ENCODE results near the gene TMEM72. TPM values are rescaled to one million over a fixed set of nuclear protein-coding genes. Genes with fewer than 3 reads are reported as not detected.

Gene TMEM72
- total RNA-seq, 2 experiments from 2014 or later = not detected

DNA sequence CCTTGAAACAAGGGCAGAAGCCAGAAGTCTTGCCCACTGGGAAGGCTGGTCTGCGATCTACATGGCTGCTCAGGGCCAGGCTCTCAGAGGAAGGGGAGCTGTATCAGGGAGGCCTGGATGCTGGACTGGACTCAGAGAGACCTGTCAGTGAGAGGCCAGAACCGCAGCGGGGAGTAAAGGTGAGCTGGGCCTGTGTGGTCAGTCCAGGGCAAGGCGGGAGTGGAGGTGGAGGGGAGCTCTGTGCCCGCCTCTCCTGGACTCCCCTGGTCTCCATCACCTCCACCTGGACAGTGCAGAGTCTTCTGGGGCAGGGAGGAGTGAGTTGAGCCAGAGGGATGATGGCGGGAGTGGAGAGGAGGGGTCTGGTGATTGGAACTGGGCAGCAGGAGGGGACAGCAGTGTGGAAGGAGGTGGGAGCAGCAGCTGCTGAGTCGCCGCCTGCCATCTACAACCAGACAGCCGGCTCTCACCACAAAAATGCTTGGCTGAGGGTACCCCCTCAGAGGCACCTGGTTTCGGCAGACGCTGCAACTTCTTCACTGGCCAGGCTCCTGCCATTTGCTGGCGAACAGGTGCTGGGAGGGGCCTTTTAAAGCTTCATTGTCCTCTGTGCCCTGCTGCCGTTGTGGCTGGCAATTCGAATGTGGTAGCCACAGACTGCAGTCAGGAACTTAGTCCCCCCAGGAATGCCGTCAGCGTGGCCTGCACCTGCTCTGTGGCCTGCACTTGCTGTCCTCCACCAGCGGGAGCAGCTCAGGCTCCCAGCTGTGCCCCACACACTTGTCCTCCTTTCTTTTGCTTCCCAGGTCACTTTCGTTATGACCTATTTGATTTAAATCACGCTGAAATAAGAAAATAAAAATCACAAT lies 52.0 kb downstream of the TMEM72 start:
- no peaks in the 10 kb centered on the region for H3K27me3 Mint-ChIP-seq (ENCODE audit: low read depth)
- no peak overlapping the region for H3K27ac Mint-ChIP-seq
- peaks cover 33% of the 10 kb centered on the region for H3K4me1 Mint-ChIP-seq (ENCODE audit: low read depth)
- H3K4me3 Mint-ChIP-seq = no peak overlapping the region
- DNase-seq = no peak
- peaks cover 1% of the 10 kb centered on the region for H3K36me3 Mint-ChIP-seq (ENCODE audit: low read depth)
- H3K9me3 Mint-ChIP-seq = no peaks in the 10 kb centered on the region
- CTCF ChIA-PET = interaction anchor here (1.5 to 1.9 kb wide), 3 partner anchors 13 to 30 kb away, joined by 3 to 5 read pairs (median 4); no protein-coding TSS in a partner anchor
- intact Hi-C loops (cut with micrococcal nuclease) = loop anchor here (10.0 kb wide), 1 partner anchor 1148 kb away; no protein-coding TSS in a partner anchor

GRCh38 chr10:44963772-44964633 lies 52.9 kb downstream of the TMEM72 start:
- no peaks in the 10 kb centered on the region for H3K27me3 Mint-ChIP-seq (ENCODE audit: low read depth)
- intact Hi-C loops (cut with micrococcal nuclease) = loop anchor here (10.0 kb wide), 1 partner anchor 1149 kb away; no protein-coding TSS in a partner anchor
- H3K36me3 Mint-ChIP-seq (ENCODE audit: low read depth) = no peaks in the 10 kb centered on the region
- H3K9me3 Mint-ChIP-seq = no peaks in the 10 kb centered on the region
- no peak overlapping the region for H3K4me3 Mint-ChIP-seq
- no peak for DNase-seq
- CTCF ChIA-PET = interaction anchor here (1.0 to 1.9 kb wide), 4 partner anchors 10 to 31 kb away, joined by 3 to 5 read pairs (median 4); no protein-coding TSS in a partner anchor
- H3K27ac Mint-ChIP-seq = no peak overlapping the region
- peaks cover 37% of the 10 kb centered on the region for H3K4me1 Mint-ChIP-seq (ENCODE audit: low read depth)

GRCh38 chr10:44965104-44965503 lies 54.0 kb downstream of the TMEM72 start:
- H3K36me3 Mint-ChIP-seq (ENCODE audit: low read depth) = no peaks in the 10 kb centered on the region
- no peak overlapping the region for H3K27ac Mint-ChIP-seq
- DNase-seq = no peak
- CTCF ChIA-PET = no interaction called here
- intact Hi-C loops (cut with micrococcal nuclease) = loop anchor here (10.0 kb wide), 1 partner anchor 1150 kb away; no protein-coding TSS in a partner anchor
- no peak overlapping the region for H3K4me3 Mint-ChIP-seq
- H3K4me1 Mint-ChIP-seq (ENCODE audit: low read depth) = peaks cover 38% of the 10 kb centered on the region
- H3K27me3 Mint-ChIP-seq (ENCODE audit: low read depth) = no peaks in the 10 kb centered on the region
- no peaks in the 10 kb centered on the region for H3K9me3 Mint-ChIP-seq

GRCh38 chr10:44965651-44966097 lies 54.5 kb downstream of the TMEM72 start:
- DNase-seq = peak; percentile 40
- intact Hi-C loops (cut with micrococcal nuclease) = loop anchor here (10.0 kb wide), 1 partner anchor 1151 kb away; no protein-coding TSS in a partner anchor
- CTCF ChIA-PET = interaction anchor here (4.8 kb wide), 1 partner anchor 32 kb away, joined by 26 read pairs; no protein-coding TSS in a partner anchor
- no peaks in the 10 kb centered on the region for H3K36me3 Mint-ChIP-seq (ENCODE audit: low read depth)
- no peak overlapping the region for H3K4me3 Mint-ChIP-seq
- peak overlapping the region; percentile 61 for H3K27ac Mint-ChIP-seq
- H3K27me3 Mint-ChIP-seq (ENCODE audit: low read depth) = no peaks in the 10 kb centered on the region
- H3K4me1 Mint-ChIP-seq (ENCODE audit: low read depth) = peaks cover 33% of the 10 kb centered on the region
- H3K9me3 Mint-ChIP-seq = no peaks in the 10 kb centered on the region

DNA sequence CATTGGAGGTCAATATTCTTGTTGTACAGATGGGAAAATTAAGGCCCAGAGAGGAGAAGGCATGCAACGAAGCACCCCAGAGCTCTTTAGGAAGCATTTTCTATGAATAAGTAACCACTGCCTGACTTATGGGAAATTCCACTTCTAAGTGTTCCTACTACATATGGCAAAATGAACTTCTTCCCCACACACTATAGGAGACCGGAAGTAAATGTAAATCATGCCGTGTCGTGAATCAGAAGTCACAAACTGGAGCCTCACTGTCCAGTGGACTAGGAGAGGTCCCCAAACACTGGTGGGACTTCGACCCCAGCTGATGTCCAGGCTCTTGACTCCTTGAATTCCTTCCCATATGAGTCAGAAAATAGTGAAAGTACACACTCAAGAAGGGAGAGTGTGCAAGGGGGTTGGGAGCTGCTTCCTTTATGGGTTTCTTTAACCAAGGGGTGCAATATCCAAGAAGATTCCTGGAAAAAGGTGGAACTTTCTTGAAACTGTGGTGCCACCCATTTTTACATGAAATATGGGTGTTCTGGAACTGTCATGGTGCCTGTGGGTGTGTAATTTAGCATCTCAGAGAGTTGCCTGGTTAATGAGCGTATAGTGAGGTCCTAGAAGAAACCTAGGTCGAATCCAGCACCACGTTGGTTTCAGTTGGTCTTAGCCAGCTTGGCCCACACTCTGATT lies 55.1 kb downstream of the TMEM72 start:
- Mint-ChIP-seq H3K4me3 (no peak overlapping the region), H3K4me1 (ENCODE audit: low read depth) (peaks cover 33% of the 10 kb centered on the region), H3K27ac (peak overlapping the region; percentile 61), H3K27me3 (ENCODE audit: low read depth) (no peaks in the 10 kb centered on the region), H3K36me3 (ENCODE audit: low read depth) (no peaks in the 10 kb centered on the region), H3K9me3 (no peaks in the 10 kb centered on the region)
- no peak for DNase-seq
- intact Hi-C loops (cut with micrococcal nuclease) = loop anchor here (10.0 kb wide), 1 partner anchor 1151 kb away; no protein-coding TSS in a partner anchor
- CTCF ChIA-PET = interaction anchor here (0.6 to 4.8 kb wide), 2 partner anchors 21 to 33 kb away, joined by 3 to 26 read pairs; no protein-coding TSS in a partner anchor

DNA sequence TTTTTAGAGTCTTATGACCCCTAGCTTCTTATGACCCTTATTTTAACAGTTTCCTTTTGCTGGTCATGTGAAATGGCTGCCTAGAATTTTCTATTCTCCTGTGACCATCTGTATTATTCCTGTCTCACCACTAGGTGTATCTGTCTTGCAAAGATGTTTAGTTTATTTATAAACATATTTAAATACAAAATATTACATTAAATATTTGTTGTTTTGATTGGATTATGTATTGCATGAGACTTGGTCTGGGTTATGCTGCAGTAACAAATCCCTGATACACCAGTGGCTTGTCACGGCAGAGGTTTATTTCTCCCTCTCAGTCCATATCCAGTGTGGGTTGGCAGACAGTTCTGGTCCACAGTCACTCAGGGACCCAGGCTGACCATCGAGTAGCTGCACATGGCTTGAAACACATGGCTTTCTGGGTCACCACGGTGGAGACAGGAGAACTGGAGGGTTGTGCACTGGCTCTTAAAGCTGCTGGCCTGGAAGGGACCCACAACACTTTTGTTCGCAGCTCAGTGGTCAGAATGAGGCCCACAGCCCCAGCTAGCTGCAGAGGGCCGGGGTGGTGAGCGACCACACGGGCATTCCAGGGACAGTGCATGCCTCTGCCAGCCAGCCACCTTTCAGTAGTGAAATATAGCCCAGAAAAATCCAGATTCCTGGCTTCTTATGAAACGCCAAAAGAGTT lies 55.8 kb downstream of the TMEM72 start:
- CTCF ChIA-PET = interaction anchor here (0.6 to 4.8 kb wide), 3 partner anchors 21 to 1534 kb away, joined by 3 to 26 read pairs (median 7); no protein-coding TSS in a partner anchor
- no peak overlapping the region for H3K27ac Mint-ChIP-seq
- H3K27me3 Mint-ChIP-seq (ENCODE audit: low read depth) = no peaks in the 10 kb centered on the region
- intact Hi-C loops (cut with micrococcal nuclease) = loop anchor here (10.0 kb wide), 1 partner anchor 1152 kb away; no protein-coding TSS in a partner anchor
- H3K36me3 Mint-ChIP-seq (ENCODE audit: low read depth) = no peaks in the 10 kb centered on the region
- H3K4me1 Mint-ChIP-seq (ENCODE audit: low read depth) = peaks cover 33% of the 10 kb centered on the region
- H3K9me3 Mint-ChIP-seq = no peaks in the 10 kb centered on the region
- DNase-seq = no peak
- H3K4me3 Mint-ChIP-seq = no peak overlapping the region

- no peak overlapping the region for H3K4me3 Mint-ChIP-seq
- no peaks in the 10 kb centered on the region for H3K9me3 Mint-ChIP-seq
- H3K36me3 Mint-ChIP-seq (ENCODE audit: low read depth) = no peaks in the 10 kb centered on the region
- CTCF ChIA-PET = interaction anchor here (0.6 to 4.8 kb wide), 2 partner anchors 34 to 1535 kb away, joined by 7 to 26 read pairs; no protein-coding TSS in a partner anchor
- no peak for DNase-seq
- intact Hi-C loops (cut with micrococcal nuclease) = loop anchor here (10.0 kb wide), 1 partner anchor 1153 kb away; no protein-coding TSS in a partner anchor
- no peaks in the 10 kb centered on the region for H3K27me3 Mint-ChIP-seq (ENCODE audit: low read depth)
- H3K27ac Mint-ChIP-seq = no peak overlapping the region
- peaks cover 33% of the 10 kb centered on the region for H3K4me1 Mint-ChIP-seq (ENCODE audit: low read depth)
Measured at GRCh38 chr10:44967616-44968015, 56.5 kb downstream of the TMEM72 start.

DNA sequence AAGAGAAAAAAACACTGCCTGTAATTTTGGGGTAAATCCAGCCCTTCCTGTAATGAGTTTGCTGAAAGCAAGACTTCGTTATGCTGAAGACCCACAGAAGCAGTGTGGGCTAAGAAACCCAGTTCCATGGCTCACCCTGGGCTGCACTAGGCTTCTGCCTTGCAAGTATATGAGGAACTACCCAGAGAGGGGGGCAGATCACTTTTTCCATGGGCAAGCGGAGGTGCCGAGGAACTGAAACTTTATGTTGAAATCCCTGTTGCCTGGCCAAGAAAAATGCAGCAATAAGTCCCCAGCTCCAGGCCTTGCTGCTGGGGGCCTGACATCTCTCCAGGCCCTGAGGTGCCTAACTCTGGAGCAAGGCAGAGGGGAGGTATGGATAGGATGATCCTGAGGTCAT lies 57.0 kb downstream of the TMEM72 start:
- CTCF ChIA-PET = interaction anchor here (4.8 kb wide), 1 partner anchor 35 kb away, joined by 26 read pairs; no protein-coding TSS in a partner anchor
- DNase-seq = peak; percentile 32
- H3K4me1 Mint-ChIP-seq (ENCODE audit: low read depth) = peaks cover 33% of the 10 kb centered on the region
- no peak overlapping the region for H3K27ac Mint-ChIP-seq
- no peak overlapping the region for H3K4me3 Mint-ChIP-seq
- H3K36me3 Mint-ChIP-seq (ENCODE audit: low read depth) = no peaks in the 10 kb centered on the region
- intact Hi-C loops (cut with micrococcal nuclease) = loop anchor here (10.0 kb wide), 1 partner anchor 1153 kb away; no protein-coding TSS in a partner anchor
- no peaks in the 10 kb centered on the region for H3K27me3 Mint-ChIP-seq (ENCODE audit: low read depth)
- H3K9me3 Mint-ChIP-seq = no peaks in the 10 kb centered on the region

DNA sequence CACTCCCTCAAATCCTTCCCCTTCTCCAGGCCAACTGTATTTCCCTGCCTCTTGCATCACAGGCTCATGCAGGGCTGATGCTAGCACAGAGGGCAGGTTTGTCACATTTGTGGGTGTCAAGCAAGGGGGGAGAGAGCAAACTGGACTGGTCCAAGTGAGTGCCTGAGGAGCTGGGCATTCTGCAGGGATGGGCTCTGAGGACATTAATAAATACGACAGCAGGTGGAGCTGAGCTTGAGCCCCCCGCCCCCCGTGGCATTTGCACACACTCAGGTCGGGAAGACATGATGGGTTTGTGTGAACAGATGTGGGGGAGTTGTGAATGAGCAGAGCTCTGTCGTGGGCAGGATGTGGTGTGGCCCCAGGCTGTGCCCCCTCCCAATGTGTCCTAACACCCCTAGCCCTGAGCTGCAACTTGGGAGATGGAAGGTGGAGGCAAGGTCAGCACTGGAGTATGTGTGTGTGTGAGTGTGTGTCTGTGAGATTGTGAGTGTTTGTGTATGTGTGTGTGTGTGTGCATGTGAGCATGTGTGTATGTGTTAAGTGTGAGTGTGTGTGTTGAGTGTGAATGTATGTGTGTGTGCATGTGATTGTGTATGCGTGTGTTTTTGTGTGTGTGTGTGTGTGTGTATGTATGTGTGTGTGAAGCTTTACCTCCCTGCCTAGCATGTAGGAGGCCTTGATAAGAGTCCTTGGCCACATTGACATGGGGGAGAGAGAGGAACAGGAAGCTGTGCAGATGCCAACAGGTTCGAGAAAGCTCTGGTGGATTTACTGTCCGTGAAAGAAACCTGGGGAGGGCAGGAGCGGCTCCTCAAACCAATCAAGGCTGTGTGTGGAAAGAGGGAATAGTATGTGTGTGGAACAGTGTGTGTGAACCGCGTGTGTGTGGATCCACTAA lies 57.6 kb downstream of the TMEM72 start:
- CTCF ChIA-PET = interaction anchor here (4.8 kb wide), 1 partner anchor 35 kb away, joined by 26 read pairs; no protein-coding TSS in a partner anchor
- H3K27me3 Mint-ChIP-seq (ENCODE audit: low read depth) = no peaks in the 10 kb centered on the region
- DNase-seq = peak; percentile 45
- H3K9me3 Mint-ChIP-seq = no peaks in the 10 kb centered on the region
- no peaks in the 10 kb centered on the region for H3K36me3 Mint-ChIP-seq (ENCODE audit: low read depth)
- H3K4me3 Mint-ChIP-seq = no peak overlapping the region
- intact Hi-C loops (cut with micrococcal nuclease) = loop anchor here (10.0 kb wide), 1 partner anchor 1154 kb away; no protein-coding TSS in a partner anchor
- H3K4me1 Mint-ChIP-seq (ENCODE audit: low read depth) = peaks cover 39% of the 10 kb centered on the region
- H3K27ac Mint-ChIP-seq = peak overlapping the region; percentile 0

GRCh38 chr10:44969854-44970253 lies 58.7 kb downstream of the TMEM72 start:
- Mint-ChIP-seq H3K27me3 (ENCODE audit: low read depth) (no peaks in the 10 kb centered on the region), H3K27ac (no peak overlapping the region), H3K4me1 (ENCODE audit: low read depth) (peaks cover 42% of the 10 kb centered on the region), H3K36me3 (ENCODE audit: low read depth) (no peaks in the 10 kb centered on the region), H3K9me3 (no peaks in the 10 kb centered on the region), H3K4me3 (no peak overlapping the region)
- intact Hi-C loops (cut with micrococcal nuclease) = loop anchor here (10.0 kb wide), 2 partner anchors 55 to 1155 kb away; partner anchors contain the start of gene TMEM72
- CTCF ChIA-PET = interaction anchor here (4.8 kb wide), 1 partner anchor 37 kb away, joined by 26 read pairs; no protein-coding TSS in a partner anchor
- no peak for DNase-seq
